SK-N-SH (cell line): ENCODE data around the gene KLHL41.

ENCODE experiments used
- GABPA ChIP-seq: IDR thresholded peaks from 2 replicates; pipeline ENCODE4 v1.4.0; 2012; ENCODE audit warnings: low read depth, mild to moderate bottlenecking
- REST ChIP-seq: IDR thresholded peaks from 2 replicates; pipeline ENCODE4 v1.6.1; 2012; ENCODE audit warnings: mild to moderate bottlenecking, low read depth, low read length, moderate library complexity
- SIN3A ChIP-seq: IDR thresholded peaks from 2 replicates; pipeline ENCODE4 v1.6.1; 2012; ENCODE audit warnings: low read depth, mild to moderate bottlenecking, low read length, moderate library complexity, borderline replicate concordance
- SMC3 ChIP-seq: IDR thresholded peaks from 2 replicates; pipeline ENCODE4 v1.6.1; 2012; ENCODE audit warnings: low read depth, low read length, improper control_type of control experiment
- TCF12 ChIP-seq: IDR thresholded peaks from 2 replicates; pipeline ENCODE4 v1.4.0; 2012
- TF ChIP-seq, protein P1 (sequence below): fragments of 200-600 bp; sonication (generic); IDR thresholded peaks from 2 replicates; pipeline ENCODE4 v1.6.1; 2017; ENCODE audit warnings: antibody characterized with exemption, mild to moderate bottlenecking, moderate library complexity

- TF ChIP-seq REST, result no peak
- TF ChIP-seq SIN3A, result no peak
- no peak for TF ChIP-seq SMC3
- TF ChIP-seq GABPA, result no peak
- TF ChIP-seq, protein P1, sequence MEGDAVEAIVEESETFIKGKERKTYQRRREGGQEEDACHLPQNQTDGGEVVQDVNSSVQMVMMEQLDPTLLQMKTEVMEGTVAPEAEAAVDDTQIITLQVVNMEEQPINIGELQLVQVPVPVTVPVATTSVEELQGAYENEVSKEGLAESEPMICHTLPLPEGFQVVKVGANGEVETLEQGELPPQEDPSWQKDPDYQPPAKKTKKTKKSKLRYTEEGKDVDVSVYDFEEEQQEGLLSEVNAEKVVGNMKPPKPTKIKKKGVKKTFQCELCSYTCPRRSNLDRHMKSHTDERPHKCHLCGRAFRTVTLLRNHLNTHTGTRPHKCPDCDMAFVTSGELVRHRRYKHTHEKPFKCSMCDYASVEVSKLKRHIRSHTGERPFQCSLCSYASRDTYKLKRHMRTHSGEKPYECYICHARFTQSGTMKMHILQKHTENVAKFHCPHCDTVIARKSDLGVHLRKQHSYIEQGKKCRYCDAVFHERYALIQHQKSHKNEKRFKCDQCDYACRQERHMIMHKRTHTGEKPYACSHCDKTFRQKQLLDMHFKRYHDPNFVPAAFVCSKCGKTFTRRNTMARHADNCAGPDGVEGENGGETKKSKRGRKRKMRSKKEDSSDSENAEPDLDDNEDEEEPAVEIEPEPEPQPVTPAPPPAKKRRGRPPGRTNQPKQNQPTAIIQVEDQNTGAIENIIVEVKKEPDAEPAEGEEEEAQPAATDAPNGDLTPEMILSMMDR, result no peak
- TF ChIP-seq TCF12, result no peak
Observed at GRCh38 chr2:169542433-169542832, 32.9 kb downstream of the KLHL41 start.
